Spleen (tissue), 13 donors: ENCODE data around the gene ELOVL2. TPM values are rescaled to one million over a fixed set of nuclear protein-coding genes. Genes with fewer than 3 reads are reported as not detected.
"Not testable (repeated sequence)": the region's sequence is repeated elsewhere in the genome, so short reads cannot be mapped to it uniquely, and the experiment has no call there.

Source experiments
- DNase-seq: peaks from one replicate; pipeline ENCODE4 v3.0.0-alpha.2; 2020
- H3K27ac ChIP-seq, 8 donors: fragments of 200-600 bp; sonication (generic) in 7 of 8; 1 replicate in 4 of 8; 2 replicates in 4 of 8; pipeline versions ENCODE4 v1.5.0 to v1.8.0; 2016 to 2021; ENCODE audit warnings: inconsistent platforms in 4 of 8, mild to moderate bottlenecking in 4 of 8, moderate library complexity in 1 of 8
- H3K27me3 ChIP-seq, 7 donors: fragments of 200-600 bp; sonication (generic) in 6 of 7; replicated peaks in 1 of 7; 1 replicate in 4 of 7; 2 replicates in 3 of 7; pipeline versions ENCODE4 v1.5.0 to v1.8.0; 2016 to 2021; ENCODE audit warnings: inconsistent platforms in 3 of 7, mild to moderate bottlenecking in 1 of 7
- H3K36me3 ChIP-seq, 6 donors: fragments of 200-600 bp; sonication (generic) in 5 of 6; 1 replicate in 4 of 6; 2 replicates in 2 of 6; pipeline versions ENCODE4 v1.5.0 to v1.8.0; 2016 to 2021; ENCODE audit warnings: inconsistent platforms in 2 of 6
- H3K4me1 ChIP-seq, 6 donors: fragments of 200-600 bp; sonication (generic) in 5 of 6; 1 replicate in 3 of 6; 2 replicates in 3 of 6; pipeline versions ENCODE4 v1.5.0 to v1.8.0; 2016 to 2021; ENCODE audit warnings: inconsistent platforms in 3 of 6
- H3K4me3 ChIP-seq, 8 donors: fragments of 200-600 bp; sonication (generic) in 7 of 8; 1 replicate in 4 of 8; 2 replicates in 4 of 8; pipeline versions ENCODE4 v1.5.0 to v1.8.0; 2016 to 2021; ENCODE audit warnings: inconsistent platforms in 4 of 8, mild to moderate bottlenecking in 4 of 8, moderate library complexity in 2 of 8
- H3K9me3 ChIP-seq, 8 donors: fragments of 200-600 bp; sonication (generic) in 7 of 8; 1 replicate in 4 of 8; 2 replicates in 4 of 8; pipeline versions ENCODE4 v1.5.0 to v1.8.0; 2016 to 2021; ENCODE audit warnings: inconsistent platforms in 4 of 8
- CTCF ChIP-seq, 11 experiments: fragments of 200-600 bp in 7 of 11; fragments of 450-650 bp in 4 of 11; sonication (generic) in 4 of 11; IDR thresholded peaks in 8 of 11; conservative IDR thresholded peaks in 3 of 11; 1 replicate in 7 of 11; 2 replicates in 4 of 11; pipeline versions ENCODE4 v1.4.0 to v1.8.0; 2016 to 2021; ENCODE audit warnings: antibody characterized with exemption in 11 of 11, inconsistent platforms in 4 of 11, mild to moderate bottlenecking in 1 of 11
- POLR2A ChIP-seq, 3 donors: fragments of 450-650 bp; IDR thresholded peaks; one replicate each; pipeline ENCODE4 v1.5.1; 2017; ENCODE audit warnings: antibody characterized with exemption in 3 of 3, mild to moderate bottlenecking in 1 of 3
- POLR2AphosphoS5 ChIP-seq, 3 donors: sonication (generic); formaldehyde crosslinking; IDR thresholded peaks; one replicate each; pipeline ENCODE4 v1.5.1; 2017; ENCODE audit warnings: antibody characterized with exemption in 3 of 3
- WGBS, 5 donors: extraction: QIAGEN DNeasy Blood & Tissue Kit in 3 of 5; methylation state at CpG; one replicate each; pipeline versions ENCODE4 v1.1.5 to v1.1.7; 2013 to 2018; 5-methylcytosine and 5-hydroxymethylcytosine counted together
- intact Hi-C: fragments of 100-400 bp; cut with DNase I; formaldehyde crosslinking; loops from one replicate; pipeline ENCODE4 v1.15.0; 2023; ENCODE audit warnings: low total_unique reads
- long read RNA-seq, 2 donors: transcript quantifications; one replicate each; lab custom pipeline, GENCODE V29; 2026
- polyA plus RNA-seq, 3 donors: library from polyadenylated mRNA; stranded (reverse); fragments of 200-250 nt; gene quantifications; one replicate each; pipeline ENCODE4 v1.2.1, GENCODE V29; 2013
- total RNA-seq, 7 donors: library from RNA; depleted of rRNA in 3 of 7; stranded (reverse); fragments of >200 nt in 3 of 7; fragmentation: NEBNext Ultra II Directional in 4 of 7; extraction: Animal tissue kit (Norgen Biotek cat#: 25700) in 4 of 7; gene quantifications; one replicate each; pipeline versions ENCODE4 v1.1.0 to v1.2.1, GENCODE V29; 2016 to 2021
- donor health status: healthy with polysubstance abuse.
- donor health status: DM: no; HTN: no; CAD: no; lungs with moderate emphysema.
- donor health status: DM: no; HTN: no; CAD: no.
- donor health status: Bipolar disorder and iron deficiency.
- donor health status: healthy.
- donor health status: DM: no; HTN: no; CAD: no.
- donor health status: DM: yes; HTN: yes; CAD: no.

ELOVL2 gene
- total RNA-seq (not detected), polyA plus RNA-seq (under 1 TPM; 0.03 to 0.08 (median 0.04) TPM)
- long read RNA-seq, donor 1, partial matches to known transcripts: 0 of 1 reads
- long read RNA-seq, donor 1, other reads (novel, unspliced or antisense): 0 of 1 reads
- long read RNA-seq, donor 2: 0 reads

GRCh38 chr6:11043961-11044711 lies at the start of gene ELOVL2:
Gene ELOVL2, minus strand, starts transcription at chr6:11044305. Its CDS starts 75 bp downstream, at chr6:11044230.
- no peak for TF ChIP-seq POLR2A (IDR thresholded peaks at IDR 0.05)
- peak in 1 of 3 donors; percentile 16 for TF ChIP-seq POLR2AphosphoS5 (IDR thresholded peaks at IDR 0.05)
- peak in 7 of 11 experiments; percentile 7 to 42 (median 18) for TF ChIP-seq CTCF (IDR thresholded peaks at IDR 0.05 in 8 of 11, conservative IDR thresholded peaks at IDR 0.05 in 3 of 11)
- intact Hi-C loops: no loop called here
- H3K27ac ChIP-seq: no peak within 1 kb of the TSS
- H3K9me3 ChIP-seq: peaks cover 0 to 4% (median 0%) of the 10 kb centered on the region in 8 donors
- DNase-seq: no peak
- no peaks in the 10 kb centered on the region for H3K36me3 ChIP-seq
- peaks cover 5 to 98% (median 87%) of the 10 kb centered on the region in 7 donors for H3K27me3 ChIP-seq
- 3 to 28% (median 5%) methylated on average over 26 to 124 of the region's 124 CpGs for WGBS, 5 donors
- peaks cover 4 to 25% (median 11%) of the 10 kb centered on the region in 6 donors for H3K4me1 ChIP-seq
- peak within 1 kb of the TSS; percentile 31 to 74 (median 52) for H3K4me3 ChIP-seq

GRCh38 chr6:11093376-11093625 lies 49.2 kb upstream of the ELOVL2 start:
- intact Hi-C loops: no loop called here
- Histone ChIP-seq H3K36me3 (peaks cover 0 to 9% (median 0%) of the 10 kb centered on the region in 6 donors), H3K27me3 (no peaks in the 10 kb centered on the region), H3K27ac (peak overlapping the region; percentile 97 to 99 (median 99)), H3K4me3 (peak overlapping the region; percentile 87 to 96 (median 91)), H3K9me3 (no peaks in the 10 kb centered on the region), H3K4me1 (peaks cover 8 to 36% (median 29%) of the 10 kb centered on the region in 6 donors)
- no peak for DNase-seq
- no peak for TF ChIP-seq POLR2AphosphoS5 (IDR thresholded peaks at IDR 0.05)
- 0 to 1% (median 0%) methylated on average over 16 to 17 of the region's 17 CpGs for WGBS, 5 donors

- Histone ChIP-seq H3K4me3 (peak overlapping the region; percentile 87 to 96 (median 91)), H3K27me3 (no peaks in the 10 kb centered on the region), H3K27ac (peak overlapping the region; percentile 97 to 99 (median 99)), H3K36me3 (peaks cover 0 to 9% (median 0%) of the 10 kb centered on the region in 6 donors), H3K4me1 (peaks cover 8 to 36% (median 29%) of the 10 kb centered on the region in 6 donors), H3K9me3 (no peaks in the 10 kb centered on the region)
- intact Hi-C loops: no loop called here
- 2 to 4% (median 3%) methylated on average over 10 of the region's 10 CpGs for WGBS, 5 donors
- TF ChIP-seq POLR2A (IDR thresholded peaks at IDR 0.05) (no peak), POLR2AphosphoS5 (IDR thresholded peaks at IDR 0.05) (no peak), CTCF (IDR thresholded peaks at IDR 0.05 in 8 of 11, conservative IDR thresholded peaks at IDR 0.05 in 3 of 11) (no peak)
- DNase-seq: no peak
Measured at GRCh38 chr6:11092668-11093375, 48.7 kb upstream of the ELOVL2 start.

GRCh38 chr6:11091141-11091540 lies 47.0 kb upstream of the ELOVL2 start:
- H3K4me3 ChIP-seq, H3K27me3 ChIP-seq, H3K27ac ChIP-seq, H3K9me3 ChIP-seq, intact Hi-C loops, DNase-seq, H3K36me3 ChIP-seq: not testable (repeated sequence)
- peaks cover 8 to 27% (median 25%) of the 10 kb centered on the region in 6 donors for H3K4me1 ChIP-seq
- 86 to 98% (median 92%) methylated on average over 5 of the region's 5 CpGs for WGBS, 5 donors

- H3K4me1 ChIP-seq: peaks cover under 1 to 13% (median 11%) of the 10 kb centered on the region in 6 donors
- TF ChIP-seq POLR2AphosphoS5 (IDR thresholded peaks at IDR 0.05) (no peak), POLR2A (IDR thresholded peaks at IDR 0.05) (no peak), CTCF (IDR thresholded peaks at IDR 0.05 in 8 of 11, conservative IDR thresholded peaks at IDR 0.05 in 3 of 11) (no peak)
- no peak overlapping the region for H3K27ac ChIP-seq
- DNase-seq: no peak
- no peak overlapping the region for H3K4me3 ChIP-seq
- intact Hi-C loops: no loop called here
- no peaks in the 10 kb centered on the region for H3K27me3 ChIP-seq
- WGBS, 5 donors: 84 to 97% (median 96%) methylated on average over 1 of the region's 1 CpG
- H3K36me3 ChIP-seq: no peaks in the 10 kb centered on the region
- H3K9me3 ChIP-seq: no peaks in the 10 kb centered on the region
Measured at GRCh38 chr6:11089695-11090094, 45.6 kb upstream of the ELOVL2 start.

- intact Hi-C loops, H3K4me3 ChIP-seq, DNase-seq, H3K9me3 ChIP-seq, H3K4me1 ChIP-seq, H3K27me3 ChIP-seq, H3K27ac ChIP-seq, H3K36me3 ChIP-seq: not testable (repeated sequence)
- 78 to 95% (median 90%) methylated on average over 17 to 47 of the region's 47 CpGs for WGBS, 5 donors
Measured at GRCh38 chr6:11087141-11087812, 43.2 kb upstream of the ELOVL2 start.
